SIG-M5 (cell line): ENCODE measurements around the gene PHAX.
"Not testable (repeated sequence)": the region's sequence is repeated elsewhere in the genome, so short reads cannot be mapped to it uniquely, and the experiment has no call there.

ENCODE experiments used
- DNase-seq: peaks from one replicate; lab custom pipeline; 2025; lab: John Stamatoyannopoulos, UW

The PHAX gene

GRCh38 chr5:126603402-126603991 lies 2.8 kb downstream of the PHAX start:
- no peak for DNase-seq

- no peak for DNase-seq
Observed at GRCh38 chr5:126605525-126605924, 4.8 kb downstream of the PHAX start.

GRCh38 chr5:126610160-126610559 lies 9.4 kb downstream of the PHAX start:
- no peak for DNase-seq

- DNase-seq: no peak
Observed at GRCh38 chr5:126610616-126611015, 9.9 kb downstream of the PHAX start.

- no peak for DNase-seq
Observed at GRCh38 chr5:126613941-126614592, 13.3 kb downstream of the PHAX start.

GRCh38 chr5:126615286-126615685 lies 14.5 kb downstream of the PHAX start:
- DNase-seq: no peak

GRCh38 chr5:126617603-126618002 lies 16.9 kb downstream of the PHAX start:
- not testable (repeated sequence) for DNase-seq

GRCh38 chr5:126619781-126620180 lies 19.0 kb downstream of the PHAX start:
- DNase-seq: no peak

GRCh38 chr5:126624534-126624933 lies 23.8 kb downstream of the PHAX start:
- DNase-seq: peak; percentile 24

GRCh38 chr5:126628102-126628501 lies 27.4 kb downstream of the PHAX start:
- no peak for DNase-seq

- DNase-seq: no peak
Observed at GRCh38 chr5:126631920-126632319, 31.2 kb downstream of the PHAX start.

- DNase-seq: no peak
Observed at GRCh38 chr5:126633552-126633951, 32.8 kb downstream of the PHAX start.

- no peak for DNase-seq
Observed at GRCh38 chr5:126635585-126635984, 34.8 kb downstream of the PHAX start.

- no peak for DNase-seq
Observed at GRCh38 chr5:126636956-126637355, 36.2 kb downstream of the PHAX start.

- no peak for DNase-seq
Observed at GRCh38 chr5:126640866-126641265, 40.1 kb downstream of the PHAX start.

- DNase-seq: no peak
Observed at GRCh38 chr5:126641387-126641786, 40.6 kb downstream of the PHAX start.

- no peak for DNase-seq
Observed at GRCh38 chr5:126645132-126645531, 44.4 kb downstream of the PHAX start.

- DNase-seq: no peak
Observed at GRCh38 chr5:126647071-126647470, 46.3 kb downstream of the PHAX start.

GRCh38 chr5:126648471-126648870 lies 47.7 kb downstream of the PHAX start:
- no peak for DNase-seq

- DNase-seq: not testable (repeated sequence)
Observed at GRCh38 chr5:126649057-126649456, 48.3 kb downstream of the PHAX start.

GRCh38 chr5:126649709-126650108 lies 49.0 kb downstream of the PHAX start:
- not testable (repeated sequence) for DNase-seq

- no peak for DNase-seq
Observed at GRCh38 chr5:126650463-126650862, 49.7 kb downstream of the PHAX start.

- DNase-seq: no peak
Observed at GRCh38 chr5:126651013-126651577, 50.3 kb downstream of the PHAX start.
